NOMO-1 treated with dmso at 0.1 percent for 144 hours (cell line): ENCODE results near the gene RCC1.
"Not testable (repeated sequence)": the region's sequence is repeated elsewhere in the genome, so short reads cannot be mapped to it uniquely, and the experiment has no call there.

Experiments used
- DNase-seq: peaks from one replicate; lab custom pipeline; 2025; ENCODE audit not compliant: unreplicated experiment; lab: John Stamatoyannopoulos, UW

RCC1 gene

GRCh38 chr1:28510273-28510969, 4.6 kb downstream of the RCC1 start:
- no peak for DNase-seq

- no peak for DNase-seq
Measured at GRCh38 chr1:28510970-28511440, 5.2 kb downstream of the RCC1 start.

GRCh38 chr1:28512058-28512611, 6.3 kb downstream of the RCC1 start:
- DNase-seq = no peak

GRCh38 chr1:28514445-28514933, 8.6 kb downstream of the RCC1 start:
- not testable (repeated sequence) for DNase-seq

- DNase-seq = no peak
Measured at GRCh38 chr1:28516518-28516956, 10.7 kb downstream of the RCC1 start.

- no peak for DNase-seq
Measured at GRCh38 chr1:28517649-28517999, 11.8 kb downstream of the RCC1 start.

GRCh38 chr1:28518000-28518744, 12.3 kb downstream of the RCC1 start:
- peak; percentile 69 for DNase-seq

- DNase-seq = no peak
Measured at GRCh38 chr1:28518745-28519341, 13.0 kb downstream of the RCC1 start.

- DNase-seq = no peak
Measured at GRCh38 chr1:28519946-28520725, 14.3 kb downstream of the RCC1 start.

GRCh38 chr1:28520796-28521195, 15.0 kb downstream of the RCC1 start:
- DNase-seq = not testable (repeated sequence)

GRCh38 chr1:28521502-28522164, 15.8 kb downstream of the RCC1 start:
- DNase-seq = no peak

GRCh38 chr1:28522537-28522936, 16.7 kb downstream of the RCC1 start:
- DNase-seq = not testable (repeated sequence)

- DNase-seq = not testable (repeated sequence)
Measured at GRCh38 chr1:28525002-28525642, 19.3 kb downstream of the RCC1 start.

- DNase-seq = no peak
Measured at GRCh38 chr1:28526886-28527285, 21.0 kb downstream of the RCC1 start.

- DNase-seq = no peak
Measured at GRCh38 chr1:28530456-28530855, 24.6 kb downstream of the RCC1 start.

- no peak for DNase-seq
Measured at GRCh38 chr1:28534671-28535070, 28.8 kb downstream of the RCC1 start.

GRCh38 chr1:28535180-28535579, 29.3 kb downstream of the RCC1 start:
- no peak for DNase-seq

GRCh38 chr1:28537457-28538199, 31.8 kb downstream of the RCC1 start:
- no peak for DNase-seq

- DNase-seq = no peak
Measured at GRCh38 chr1:28538286-28538685, 32.4 kb downstream of the RCC1 start.
